Uterus (tissue), 2 donors: ENCODE data around the gene GCNT3.

Experiments
- CTCF ChIP-seq, 4 experiments: fragments of 200-600 bp in 2 of 4; fragments of 450-650 bp in 2 of 4; sonication (generic) in 2 of 4; IDR thresholded peaks; one replicate each; pipeline ENCODE4 v1.5.1; 2016 to 2019; ENCODE audit warnings: antibody characterized with exemption in 4 of 4, mild to moderate bottlenecking in 2 of 4, moderate library complexity in 1 of 4
- POLR2A ChIP-seq, 2 donors: fragments of 450-650 bp; IDR thresholded peaks; one replicate each; pipeline ENCODE4 v1.6.1; 2016; ENCODE audit warnings: antibody characterized with exemption in 2 of 2, mild to moderate bottlenecking in 1 of 2, moderate library complexity in 1 of 2

- TF ChIP-seq POLR2A (IDR thresholded peaks at IDR 0.05) = no peak
- TF ChIP-seq CTCF (IDR thresholded peaks at IDR 0.05) = no peak
These were observed 49.0 kb upstream of the GCNT3 start for GRCh38 chr15:59562448-59563186.
